ENCODE measurements around the gene PGS1.

GRCh38 chr17:78394209-78394608 is 15.8 kb downstream of the PGS1 start:
- TF ChIP-seq EZH2 (IDR thresholded peaks at IDR 0.05) (no peak), POLR2AphosphoS5 (IDR thresholded peaks at IDR 0.05; ENCODE audit: borderline replicate concordance, low read depth, low read length) (no peak)
